DLD1 (cell line): ENCODE data around the gene CA4.
"Not testable (repeated sequence)": the region's sequence is repeated elsewhere in the genome, so short reads cannot be mapped to it uniquely, and the experiment has no call there.

ENCODE experiments used
- in situ Hi-C: cut with HindIII; loops from 2 replicates; pipeline ENCODE4 v1.10.0; 2017; ENCODE audit warnings: low sequenced_read_pairs

The CA4 gene

GRCh38 chr17:60171753-60172079, 21.9 kb downstream of the CA4 start:
- in situ Hi-C loops = no loop called here

- in situ Hi-C loops = no loop called here
Observed at GRCh38 chr17:60173304-60173819, 23.6 kb downstream of the CA4 start.

- in situ Hi-C loops = no loop called here
Observed at GRCh38 chr17:60174035-60174434, 24.3 kb downstream of the CA4 start.

- in situ Hi-C loops = not testable (repeated sequence)
Observed at GRCh38 chr17:60174767-60175166, 25.0 kb downstream of the CA4 start.

- in situ Hi-C loops = not testable (repeated sequence)
Observed at GRCh38 chr17:60176763-60177162, 27.0 kb downstream of the CA4 start.

GRCh38 chr17:60178180-60178579, 28.4 kb downstream of the CA4 start:
- in situ Hi-C loops = not testable (repeated sequence)

GRCh38 chr17:60180380-60180779, 30.6 kb downstream of the CA4 start:
- in situ Hi-C loops = not testable (repeated sequence)

GRCh38 chr17:60186372-60186771, 36.6 kb downstream of the CA4 start:
- in situ Hi-C loops = not testable (repeated sequence)

GRCh38 chr17:60186846-60187745, 37.3 kb downstream of the CA4 start:
- in situ Hi-C loops = not testable (repeated sequence)

GRCh38 chr17:60188759-60189158, 39.0 kb downstream of the CA4 start:
- in situ Hi-C loops = no loop called here

- in situ Hi-C loops = not testable (repeated sequence)
Observed at GRCh38 chr17:60190032-60190431, 40.3 kb downstream of the CA4 start.

- in situ Hi-C loops = not testable (repeated sequence)
Observed at GRCh38 chr17:60193032-60193431, 43.3 kb downstream of the CA4 start.

- in situ Hi-C loops = no loop called here
Observed at GRCh38 chr17:60193482-60193881, 43.7 kb downstream of the CA4 start.

GRCh38 chr17:60194141-60194540, 44.4 kb downstream of the CA4 start:
- in situ Hi-C loops = not testable (repeated sequence)

- in situ Hi-C loops = not testable (repeated sequence)
Observed at GRCh38 chr17:60198630-60199029, 48.9 kb downstream of the CA4 start.

- in situ Hi-C loops = not testable (repeated sequence)
Observed at GRCh38 chr17:60205782-60206181, 56.0 kb downstream of the CA4 start.

GRCh38 chr17:60208302-60208701, 58.5 kb downstream of the CA4 start:
- in situ Hi-C loops = not testable (repeated sequence)
